Endothelial cell of umbilical vein (primary cell): ENCODE data around the gene BCL2L2.

Experiments
- CTCF ChIP-seq, 2 donors: IDR thresholded peaks; 1 replicate in 1 of 2; 2 replicates in 1 of 2; pipeline ENCODE4 v1.5.1; 2011; ENCODE audit warnings: low read length in 2 of 2, mild to moderate bottlenecking in 2 of 2, moderate library complexity in 2 of 2, control low read depth in 1 of 2, inconsistent platforms in 1 of 2, low read depth in 1 of 2; ENCODE audit not compliant: insufficient read depth in 1 of 2; ENCODE audit errors: extremely low read depth in 1 of 2
- EZH2 ChIP-seq: IDR thresholded peaks from 2 replicates; pipeline ENCODE4 v1.6.1; 2012; ENCODE audit warnings: borderline replicate concordance, low read depth, mild to moderate bottlenecking, moderate library complexity, low read length, inconsistent platforms; ENCODE audit not compliant: severe bottlenecking
- POLR2A ChIP-seq: IDR thresholded peaks from 2 replicates; pipeline ENCODE4 v1.6.1; 2012; ENCODE audit warnings: low read depth, mild to moderate bottlenecking, control low read depth, low read length
- POLR2AphosphoS5 ChIP-seq: IDR thresholded peaks from 2 replicates; pipeline ENCODE4 v1.6.1; 2012; ENCODE audit warnings: low read depth, mild to moderate bottlenecking, control low read depth, low read length, moderate library complexity; ENCODE audit not compliant: insufficient read depth

- no peak for TF ChIP-seq EZH2
- TF ChIP-seq POLR2AphosphoS5 = no peak
- no peak for TF ChIP-seq CTCF (IDR thresholded peaks at IDR 0.05; ENCODE audit: extremely low read depth in 1 of 2, insufficient read depth in 1 of 2, low read depth in 1 of 2, low read length in 2 of 2)
- TF ChIP-seq POLR2A = no peak
Observed at GRCh38 chr14:23285530-23286019, 21.1 kb upstream of the BCL2L2 start.
